ENCODE results near the gene CGREF1.

Gene CGREF1

GRCh38 chr2:27051902-27052645, 66.9 kb downstream of the CGREF1 start:
- Histone ChIP-seq H3K27me3 (ENCODE audit: insufficient read depth, poor library complexity, severe bottlenecking) (no peaks in the 10 kb centered on the region), H3K27ac (replicated peaks) (peak overlapping the region; percentile 82), H3K4me3 (replicated peaks; ENCODE audit: insufficient read depth, low read length) (peak overlapping the region; percentile 98)
- DNase-seq (ENCODE audit: low read depth in 1 of 2, low spot score in 1 of 2) = peak in 1 of 2 experiments; percentile 13
- TF ChIP-seq REST (IDR thresholded peaks at IDR 0.05; ENCODE audit: insufficient replicate concordance, low read depth) (no peak), SPI1 (IDR thresholded peaks at IDR 0.05; ENCODE audit: borderline replicate concordance, low read depth) (no peak), CTCF (IDR thresholded peaks at IDR 0.05; ENCODE audit: insufficient read depth, low read length) (no peak), POLR2AphosphoS5 (IDR thresholded peaks at IDR 0.05; ENCODE audit: low read depth) (no peak), GABPA (IDR thresholded peaks at IDR 0.05; ENCODE audit: low read depth) (no peak)

- TF ChIP-seq GABPA (IDR thresholded peaks at IDR 0.05; ENCODE audit: low read depth) (no peak; the same call in 1 of the 2 replicates), POLR2AphosphoS5 (IDR thresholded peaks at IDR 0.05; ENCODE audit: low read depth) (peak; percentile 74), SPI1 (IDR thresholded peaks at IDR 0.05; ENCODE audit: borderline replicate concordance, low read depth) (0 out of 2 replicates have a peak, but pooled peaks have one; percentile 6), REST (IDR thresholded peaks at IDR 0.05; ENCODE audit: insufficient replicate concordance, low read depth) (no peak), CTCF (IDR thresholded peaks at IDR 0.05; ENCODE audit: insufficient read depth, low read length) (no peak)
- peak; percentile 92 to 98 for DNase-seq (ENCODE audit: low read depth in 1 of 2, low spot score in 1 of 2)
- H3K4me3 ChIP-seq (replicated peaks; ENCODE audit: insufficient read depth, low read length) = peak within 1 kb of the TSS; percentile 98
- H3K27me3 ChIP-seq (ENCODE audit: insufficient read depth, poor library complexity, severe bottlenecking) = no peaks in the 10 kb centered on the region
- peak within 1 kb of the TSS; percentile 82 for H3K27ac ChIP-seq (replicated peaks)
Observed at GRCh38 chr2:27050996-27051901, 67.7 kb downstream of the CGREF1 start, which contains the start of gene AGBL5. AGBL5 (plus strand) TSS chr2:27051668; CDS start chr2:27052959, 1,291 bp downstream.

Measured in HL-60 (cell line).